Measurements from ENCODE around the gene GRB10.

DNA sequence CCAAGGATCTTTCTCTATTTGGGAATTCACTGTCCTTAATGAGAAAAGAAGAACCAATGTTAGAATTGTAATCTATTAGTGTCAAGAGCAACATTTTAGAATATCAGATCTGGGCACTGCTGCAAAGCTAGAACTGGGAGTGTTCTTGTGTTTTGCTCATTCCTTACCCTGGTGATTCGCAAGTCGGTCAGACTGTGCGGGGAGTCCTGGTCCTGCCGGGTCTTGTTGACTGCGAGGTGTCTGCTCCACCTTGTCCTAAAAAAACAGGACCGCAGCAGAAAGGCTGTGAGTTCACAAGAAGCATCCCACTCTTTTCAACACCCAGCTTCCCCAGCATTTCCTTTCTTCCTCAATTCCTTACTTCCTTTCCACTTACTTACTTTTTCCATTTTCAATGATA, 79.0 kb downstream of the GRB10 start:
- TF ChIP-seq, protein P1, sequence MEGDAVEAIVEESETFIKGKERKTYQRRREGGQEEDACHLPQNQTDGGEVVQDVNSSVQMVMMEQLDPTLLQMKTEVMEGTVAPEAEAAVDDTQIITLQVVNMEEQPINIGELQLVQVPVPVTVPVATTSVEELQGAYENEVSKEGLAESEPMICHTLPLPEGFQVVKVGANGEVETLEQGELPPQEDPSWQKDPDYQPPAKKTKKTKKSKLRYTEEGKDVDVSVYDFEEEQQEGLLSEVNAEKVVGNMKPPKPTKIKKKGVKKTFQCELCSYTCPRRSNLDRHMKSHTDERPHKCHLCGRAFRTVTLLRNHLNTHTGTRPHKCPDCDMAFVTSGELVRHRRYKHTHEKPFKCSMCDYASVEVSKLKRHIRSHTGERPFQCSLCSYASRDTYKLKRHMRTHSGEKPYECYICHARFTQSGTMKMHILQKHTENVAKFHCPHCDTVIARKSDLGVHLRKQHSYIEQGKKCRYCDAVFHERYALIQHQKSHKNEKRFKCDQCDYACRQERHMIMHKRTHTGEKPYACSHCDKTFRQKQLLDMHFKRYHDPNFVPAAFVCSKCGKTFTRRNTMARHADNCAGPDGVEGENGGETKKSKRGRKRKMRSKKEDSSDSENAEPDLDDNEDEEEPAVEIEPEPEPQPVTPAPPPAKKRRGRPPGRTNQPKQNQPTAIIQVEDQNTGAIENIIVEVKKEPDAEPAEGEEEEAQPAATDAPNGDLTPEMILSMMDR (IDR thresholded peaks at IDR 0.05; ENCODE audit: poor library complexity, severe bottlenecking) = no peak
- no peak for TF ChIP-seq EZH2 (IDR thresholded peaks at IDR 0.05; ENCODE audit: borderline replicate concordance, insufficient read depth, low read length, poor library complexity, severe bottlenecking)
- TF ChIP-seq, protein P2, sequence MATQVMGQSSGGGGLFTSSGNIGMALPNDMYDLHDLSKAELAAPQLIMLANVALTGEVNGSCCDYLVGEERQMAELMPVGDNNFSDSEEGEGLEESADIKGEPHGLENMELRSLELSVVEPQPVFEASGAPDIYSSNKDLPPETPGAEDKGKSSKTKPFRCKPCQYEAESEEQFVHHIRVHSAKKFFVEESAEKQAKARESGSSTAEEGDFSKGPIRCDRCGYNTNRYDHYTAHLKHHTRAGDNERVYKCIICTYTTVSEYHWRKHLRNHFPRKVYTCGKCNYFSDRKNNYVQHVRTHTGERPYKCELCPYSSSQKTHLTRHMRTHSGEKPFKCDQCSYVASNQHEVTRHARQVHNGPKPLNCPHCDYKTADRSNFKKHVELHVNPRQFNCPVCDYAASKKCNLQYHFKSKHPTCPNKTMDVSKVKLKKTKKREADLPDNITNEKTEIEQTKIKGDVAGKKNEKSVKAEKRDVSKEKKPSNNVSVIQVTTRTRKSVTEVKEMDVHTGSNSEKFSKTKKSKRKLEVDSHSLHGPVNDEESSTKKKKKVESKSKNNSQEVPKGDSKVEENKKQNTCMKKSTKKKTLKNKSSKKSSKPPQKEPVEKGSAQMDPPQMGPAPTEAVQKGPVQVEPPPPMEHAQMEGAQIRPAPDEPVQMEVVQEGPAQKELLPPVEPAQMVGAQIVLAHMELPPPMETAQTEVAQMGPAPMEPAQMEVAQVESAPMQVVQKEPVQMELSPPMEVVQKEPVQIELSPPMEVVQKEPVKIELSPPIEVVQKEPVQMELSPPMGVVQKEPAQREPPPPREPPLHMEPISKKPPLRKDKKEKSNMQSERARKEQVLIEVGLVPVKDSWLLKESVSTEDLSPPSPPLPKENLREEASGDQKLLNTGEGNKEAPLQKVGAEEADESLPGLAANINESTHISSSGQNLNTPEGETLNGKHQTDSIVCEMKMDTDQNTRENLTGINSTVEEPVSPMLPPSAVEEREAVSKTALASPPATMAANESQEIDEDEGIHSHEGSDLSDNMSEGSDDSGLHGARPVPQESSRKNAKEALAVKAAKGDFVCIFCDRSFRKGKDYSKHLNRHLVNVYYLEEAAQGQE (IDR thresholded peaks at IDR 0.05; ENCODE audit: borderline replicate concordance) = no peak
